HEK293 (cell line): ENCODE measurements around the gene CCDC3.

Experiments used
- CTCF ChIP-seq: fragments of 450-650 bp; formaldehyde crosslinking; IDR thresholded peaks from 2 replicates; pipeline ENCODE4 v1.5.1; 2016; ENCODE audit warnings: missing biosample characterization, missing genetic modification characterization
- ZBTB21 ChIP-seq: fragments of 450-650 bp; formaldehyde crosslinking; IDR thresholded peaks from 2 replicates; pipeline ENCODE4 v1.5.1; 2017; ENCODE audit warnings: missing biosample characterization, missing genetic modification characterization
- ZBTB49 ChIP-seq: fragments of 450-650 bp; formaldehyde crosslinking; IDR thresholded peaks from 2 replicates; pipeline ENCODE4 v1.5.1; 2016; ENCODE audit warnings: missing biosample characterization, missing genetic modification characterization, low read depth
- ZNF157 ChIP-seq: fragments of 450-650 bp; formaldehyde crosslinking; IDR thresholded peaks from 2 replicates; pipeline ENCODE4 v1.5.1; 2016; ENCODE audit warnings: missing biosample characterization, missing genetic modification characterization
- ZNF280D ChIP-seq: fragments of 450-650 bp; formaldehyde crosslinking; IDR thresholded peaks from 2 replicates; pipeline ENCODE4 v1.5.1; 2016; ENCODE audit warnings: missing biosample characterization, missing genetic modification characterization
- ZNF449 ChIP-seq: fragments of 450-650 bp; formaldehyde crosslinking; IDR thresholded peaks from 2 replicates; pipeline ENCODE4 v1.5.1; 2017; ENCODE audit warnings: missing biosample characterization, mild to moderate bottlenecking, missing genetic modification characterization, moderate library complexity
- ZNF610 ChIP-seq: fragments of 450-650 bp; formaldehyde crosslinking; IDR thresholded peaks from 2 replicates; pipeline ENCODE4 v1.5.1; 2016; ENCODE audit warnings: missing biosample characterization, missing genetic modification characterization, borderline replicate concordance
- ZNF76 ChIP-seq: fragments of 450-650 bp; formaldehyde crosslinking; IDR thresholded peaks from 2 replicates; pipeline ENCODE4; 2016; ENCODE audit warnings: low read depth, missing biosample characterization, missing genetic modification characterization, borderline replicate concordance

DNA sequence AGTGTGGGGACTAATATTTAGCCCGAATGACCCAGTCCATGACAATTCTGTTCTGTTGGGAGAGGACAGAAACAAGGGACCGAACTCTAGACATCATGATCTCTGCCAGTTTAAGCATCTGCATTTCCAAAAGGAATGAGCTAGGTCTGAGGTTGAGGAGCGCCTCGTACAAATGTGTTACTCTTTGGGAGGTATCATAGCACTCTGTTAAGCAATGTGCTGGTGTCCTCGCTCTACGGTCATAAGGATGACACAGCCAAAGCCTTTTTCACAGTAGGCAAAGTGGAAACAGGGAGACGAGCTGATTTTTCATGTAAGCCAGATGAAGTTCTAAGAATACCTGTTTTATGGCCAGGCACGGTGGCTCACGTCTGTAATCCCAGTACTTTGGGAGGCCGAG is 15.4 kb upstream of the CCDC3 start:
- TF ChIP-seq ZNF449 (tag by site-specific recombination) (no peak), ZBTB21 (tag by site-specific recombination) (no peak), ZNF610 (tag by site-specific recombination) (no peak), CTCF (tag by site-specific recombination) (no peak), ZNF280D (tag by site-specific recombination) (no peak), ZNF76 (tag by site-specific recombination) (no peak), ZNF157 (tag by site-specific recombination) (no peak), ZBTB49 (no peak)
